GM19372 (cell line): Measurements from ENCODE around the gene ADIPOR2.

Experiments
- ATAC-seq: cut with Tn5 transposase; IDR thresholded peaks from one replicate; pipeline ENCODE4 v1.9.1; 2021; ENCODE audit warnings: mild to moderate bottlenecking, low read depth, moderate library complexity; ENCODE audit not compliant: unreplicated experiment

ADIPOR2 gene

GRCh38 chr12:1796515-1797010 lies 105.7 kb downstream of the ADIPOR2 start:
- peak; percentile 19 for ATAC-seq

DNA sequence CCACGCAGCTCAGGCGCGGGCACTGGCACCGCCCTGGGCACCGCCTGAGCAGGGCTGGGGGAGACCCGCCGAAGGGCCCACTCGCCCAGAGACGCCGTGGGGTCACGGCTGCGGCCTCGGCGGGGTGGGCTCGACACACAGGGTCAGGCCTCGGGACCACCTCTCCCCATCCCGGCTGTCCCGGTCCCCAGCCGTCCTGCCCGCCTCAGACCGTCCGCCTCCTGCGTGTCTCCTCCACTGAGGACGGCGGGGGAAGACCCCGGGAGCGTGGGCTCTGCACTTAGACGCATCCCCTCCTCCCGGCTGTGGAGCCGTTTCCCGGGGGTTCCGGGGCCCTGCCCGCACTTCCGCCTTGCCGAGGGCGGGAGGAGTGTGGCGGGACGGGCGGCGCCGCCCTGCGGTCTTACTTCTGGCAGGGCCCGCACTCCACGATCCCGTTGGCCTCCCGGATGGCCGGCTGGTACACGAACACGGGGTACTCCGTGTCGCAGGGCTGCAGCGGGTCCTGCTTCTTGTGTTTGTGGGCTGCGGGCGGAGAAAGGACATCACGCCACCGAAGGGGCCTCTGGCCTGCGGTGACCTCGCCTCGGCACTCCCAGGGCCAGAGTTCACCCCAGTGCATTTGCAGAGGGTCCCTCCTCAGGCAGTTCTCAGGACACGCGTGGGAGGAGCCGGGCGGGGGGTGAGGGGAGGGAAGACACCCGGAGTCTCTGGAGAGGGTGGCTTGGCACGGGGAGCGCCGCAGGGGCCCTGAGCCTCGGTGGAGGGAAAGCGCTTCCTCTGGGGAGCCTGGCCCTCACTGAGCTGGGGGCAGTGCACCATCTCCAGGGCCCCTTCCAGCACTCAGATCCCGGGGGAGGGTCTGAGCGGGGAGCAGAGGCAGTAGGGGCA lies 106.4 kb downstream of the ADIPOR2 start:
- peak; percentile 6 for ATAC-seq

DNA sequence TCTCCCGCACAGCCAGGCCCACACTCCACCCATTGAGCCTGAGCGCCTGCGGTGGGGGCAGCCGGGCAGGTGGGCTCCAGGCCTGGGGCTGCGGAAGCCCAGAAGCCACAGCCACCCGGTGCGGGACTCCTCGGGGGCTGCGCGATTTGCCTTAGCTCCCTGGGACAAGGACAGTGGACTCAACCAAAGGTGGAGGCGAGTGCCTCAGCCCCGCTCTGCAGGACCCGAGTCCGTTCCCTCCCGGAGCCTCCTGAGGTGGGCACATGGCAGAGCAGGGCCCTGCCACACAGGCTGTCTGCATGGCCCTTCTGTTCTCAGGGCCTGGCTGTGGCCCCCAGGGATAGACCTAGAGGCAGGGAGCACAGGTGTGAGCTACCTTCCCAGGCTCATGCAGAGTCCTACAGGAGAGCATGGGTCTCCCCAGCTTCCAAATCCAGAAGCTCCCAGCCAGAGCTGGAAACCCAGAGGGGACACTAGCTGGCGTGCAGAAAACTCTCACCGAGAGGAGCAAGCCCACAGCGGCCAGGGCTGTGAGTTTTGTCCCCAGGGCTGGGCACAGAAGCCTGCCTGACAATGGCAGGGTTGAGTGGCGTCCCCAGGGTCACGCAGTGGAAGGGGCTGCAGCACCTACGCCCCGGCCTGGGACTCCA lies 107.2 kb downstream of the ADIPOR2 start:
- no peak for ATAC-seq

- ATAC-seq, result no peak
These were observed 107.8 kb downstream of the ADIPOR2 start for GRCh38 chr12:1798641-1799020.

DNA sequence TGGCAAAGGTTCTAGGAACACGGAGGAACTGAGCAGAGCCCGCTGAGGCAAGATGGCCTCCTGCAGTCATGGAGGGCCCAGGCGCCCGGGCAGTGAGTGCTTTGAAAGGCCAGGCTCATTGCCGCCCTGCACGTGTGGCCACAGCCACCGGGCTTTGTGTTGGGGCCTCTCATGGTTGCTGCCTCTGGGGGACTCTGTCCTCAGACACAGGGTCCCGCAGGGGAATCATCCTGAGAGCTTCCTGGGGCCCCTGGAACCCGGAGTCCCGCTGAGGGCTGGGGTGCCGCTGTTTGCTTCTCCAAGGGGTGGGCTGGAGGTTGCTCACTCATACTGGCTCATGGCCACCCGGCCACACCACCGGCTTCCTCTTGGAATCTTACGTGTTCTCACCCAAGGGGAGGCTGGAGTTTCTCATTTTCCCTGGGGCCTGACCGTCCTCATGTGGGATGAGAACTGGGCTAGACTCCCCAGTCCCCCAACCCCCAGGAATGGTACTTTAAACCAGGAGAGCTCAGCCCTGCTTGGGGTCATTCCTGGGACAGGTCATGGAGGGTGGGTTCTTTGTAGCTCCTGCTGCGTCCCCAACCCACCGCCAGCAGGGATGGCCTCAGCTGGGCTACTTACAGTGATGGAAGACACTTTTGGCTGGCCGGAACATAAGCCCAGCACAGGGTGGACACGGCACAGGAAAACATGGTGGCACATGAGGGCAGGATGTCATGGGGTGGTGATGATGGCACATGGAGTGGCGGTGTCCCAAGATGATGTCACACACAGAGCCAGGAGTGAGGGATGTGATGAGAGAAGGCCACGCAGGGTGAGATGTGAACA lies 108.4 kb downstream of the ADIPOR2 start:
- ATAC-seq, result no peak

GRCh38 chr12:1799882-1800400 lies 109.1 kb downstream of the ADIPOR2 start:
- ATAC-seq, result no peak

GRCh38 chr12:1800401-1801302 lies 109.8 kb downstream of the ADIPOR2 start:
- ATAC-seq, result no peak

DNA sequence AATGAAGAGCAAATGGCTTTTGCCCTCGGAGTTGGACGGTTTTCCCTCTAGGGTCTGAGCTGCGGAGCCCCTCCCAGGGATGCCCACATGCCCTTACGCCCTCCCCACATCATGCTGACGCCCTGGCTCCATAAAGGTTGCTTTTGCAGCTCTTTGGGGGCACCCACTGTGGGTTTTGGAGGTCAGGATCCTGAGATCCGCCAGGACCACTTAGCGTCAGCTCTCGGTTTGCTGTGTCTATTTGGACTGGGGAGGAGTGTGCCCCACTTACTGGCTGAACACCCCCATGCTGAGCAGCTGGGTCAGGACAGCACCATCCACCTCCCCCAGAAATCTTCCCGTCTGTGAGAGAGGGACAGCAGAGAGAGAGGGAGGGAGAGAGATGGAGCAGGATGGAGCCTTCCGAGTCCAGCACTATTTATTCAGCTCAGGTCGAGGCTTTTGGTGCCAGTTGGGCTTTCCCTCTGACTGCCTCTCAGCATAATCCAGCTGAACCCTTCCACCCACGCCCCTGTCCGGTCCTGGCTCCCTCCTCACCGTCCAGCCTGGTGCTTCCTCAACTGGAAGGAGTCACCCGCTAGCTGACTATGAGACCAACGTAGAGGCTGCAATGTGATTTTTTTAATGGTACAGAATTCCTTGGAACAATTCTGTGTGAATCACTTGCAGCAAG lies 110.6 kb downstream of the ADIPOR2 start:
- no peak for ATAC-seq

GRCh38 chr12:1803736-1804135 lies 112.9 kb downstream of the ADIPOR2 start:
- ATAC-seq, result no peak

- ATAC-seq, result peak; percentile 82
These were observed 113.9 kb downstream of the ADIPOR2 start for GRCh38 chr12:1804545-1805332.

DNA sequence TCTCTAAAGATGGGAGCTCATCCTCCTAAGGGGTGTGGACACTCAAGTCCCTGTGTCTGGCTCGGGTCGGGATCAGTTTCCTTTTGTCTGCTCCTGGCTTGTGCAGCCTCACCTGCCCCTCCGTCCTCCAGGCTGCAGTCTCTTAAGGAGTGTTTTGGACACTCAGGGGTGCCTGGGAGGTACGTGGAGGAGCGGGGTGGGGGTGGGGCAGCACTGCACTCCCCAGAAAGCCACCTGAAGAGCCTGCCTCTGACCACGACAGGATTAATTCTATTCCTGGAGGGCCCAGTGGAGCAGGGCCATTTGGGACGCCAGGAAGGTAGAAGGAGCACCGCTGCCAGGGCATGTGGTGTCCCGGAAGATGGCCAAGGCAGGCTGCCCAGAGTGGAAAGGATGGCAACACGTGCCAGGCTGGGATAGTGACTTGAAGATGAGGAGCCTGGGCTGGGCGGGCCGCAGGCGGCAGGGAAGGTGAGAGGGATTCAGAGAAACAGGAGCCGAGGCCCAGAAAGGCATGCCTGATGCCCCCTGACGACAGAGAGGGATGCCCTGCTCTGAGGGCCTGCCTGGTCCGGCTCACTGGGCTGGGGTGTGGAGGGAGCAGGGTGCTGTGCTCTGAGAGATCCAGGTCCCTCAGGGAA lies 114.7 kb downstream of the ADIPOR2 start:
- ATAC-seq, result no peak

- ATAC-seq, result no peak
These were observed 115.6 kb downstream of the ADIPOR2 start for GRCh38 chr12:1806301-1807086.

DNA sequence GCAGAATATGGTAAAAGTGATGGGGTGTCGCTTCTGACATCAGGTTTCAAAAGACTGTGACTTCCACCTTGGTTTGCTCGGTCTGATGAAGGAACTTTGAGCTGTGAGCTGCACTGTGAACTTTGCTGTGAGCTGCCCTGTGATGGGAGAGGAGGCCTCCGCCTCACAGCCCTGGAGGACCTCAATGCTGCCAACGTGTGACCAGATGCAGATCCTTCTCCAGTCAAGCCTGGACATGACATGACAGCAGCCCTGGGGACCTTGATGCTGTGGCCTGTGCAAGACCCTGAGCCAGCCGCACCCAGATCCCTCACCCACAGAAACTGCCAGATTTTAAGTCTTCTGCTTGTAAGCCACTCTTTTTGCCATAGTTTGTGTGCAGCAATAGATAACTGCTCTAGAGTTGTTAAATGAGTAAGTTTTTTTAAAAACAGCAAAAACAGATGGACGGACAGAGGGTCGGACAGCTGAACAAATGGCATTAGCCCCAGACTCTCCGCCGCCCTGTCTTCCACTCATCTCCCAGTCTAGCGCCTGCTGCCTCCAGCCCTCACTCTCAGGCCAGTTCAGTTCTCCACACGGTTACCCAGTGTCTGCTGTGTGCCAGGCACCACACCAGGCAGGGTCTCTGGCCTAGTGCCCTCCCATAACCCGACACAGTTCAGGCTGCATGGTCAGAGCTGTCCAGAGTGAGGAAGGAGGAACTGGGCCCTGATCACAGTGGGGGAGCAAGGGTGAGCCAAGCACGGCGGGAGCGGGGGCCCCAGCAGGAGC lies 116.4 kb downstream of the ADIPOR2 start:
- no peak for ATAC-seq

- ATAC-seq, result no peak
These were observed 117.3 kb downstream of the ADIPOR2 start for GRCh38 chr12:1808036-1808797.

GRCh38 chr12:1808798-1809480 lies 118.1 kb downstream of the ADIPOR2 start:
- no peak for ATAC-seq
